ENCODE results near the gene MTG2.

DNA sequence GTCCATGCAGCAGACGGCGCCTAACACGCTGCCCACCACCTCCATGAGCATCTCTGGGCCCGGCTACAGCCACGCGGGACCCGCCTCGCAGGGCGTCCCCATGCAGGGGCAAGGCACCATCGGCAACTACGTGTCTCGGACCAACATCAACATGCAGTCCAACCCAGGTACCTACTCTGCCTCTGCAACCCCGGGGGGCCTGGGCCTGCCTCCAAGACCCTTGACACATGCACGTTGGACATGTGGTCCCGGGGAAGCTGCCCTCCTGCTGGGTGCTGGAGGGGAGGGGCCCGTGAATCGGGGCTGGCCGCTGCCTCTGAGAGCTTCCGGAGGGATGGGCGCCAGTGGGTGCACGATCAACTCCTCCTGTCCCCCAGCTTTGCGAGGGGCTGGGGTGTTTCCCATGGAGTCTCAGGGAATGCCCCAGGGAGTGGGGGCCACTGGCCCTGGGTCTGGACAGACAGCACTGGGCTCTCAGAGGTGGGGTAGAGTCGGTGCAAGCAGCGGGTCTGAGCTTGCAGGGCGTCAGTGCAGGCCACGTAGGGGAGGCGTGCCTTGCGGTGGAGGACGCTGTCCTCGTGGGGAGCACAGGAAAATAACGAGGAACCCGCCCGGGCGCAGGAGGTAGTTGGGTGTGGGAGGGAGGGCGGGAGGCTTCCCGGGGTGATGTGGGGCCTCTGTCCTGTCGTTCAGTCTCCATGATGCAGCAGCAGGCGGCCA is 19.9 kb upstream of the MTG2 start:
- TF ChIP-seq CTCF (IDR thresholded peaks at IDR 0.05) = no peak
- no peak for TF ChIP-seq POLR2AphosphoS5 (IDR thresholded peaks at IDR 0.05; ENCODE audit: low read depth, low read length)
- TF ChIP-seq, protein P1, sequence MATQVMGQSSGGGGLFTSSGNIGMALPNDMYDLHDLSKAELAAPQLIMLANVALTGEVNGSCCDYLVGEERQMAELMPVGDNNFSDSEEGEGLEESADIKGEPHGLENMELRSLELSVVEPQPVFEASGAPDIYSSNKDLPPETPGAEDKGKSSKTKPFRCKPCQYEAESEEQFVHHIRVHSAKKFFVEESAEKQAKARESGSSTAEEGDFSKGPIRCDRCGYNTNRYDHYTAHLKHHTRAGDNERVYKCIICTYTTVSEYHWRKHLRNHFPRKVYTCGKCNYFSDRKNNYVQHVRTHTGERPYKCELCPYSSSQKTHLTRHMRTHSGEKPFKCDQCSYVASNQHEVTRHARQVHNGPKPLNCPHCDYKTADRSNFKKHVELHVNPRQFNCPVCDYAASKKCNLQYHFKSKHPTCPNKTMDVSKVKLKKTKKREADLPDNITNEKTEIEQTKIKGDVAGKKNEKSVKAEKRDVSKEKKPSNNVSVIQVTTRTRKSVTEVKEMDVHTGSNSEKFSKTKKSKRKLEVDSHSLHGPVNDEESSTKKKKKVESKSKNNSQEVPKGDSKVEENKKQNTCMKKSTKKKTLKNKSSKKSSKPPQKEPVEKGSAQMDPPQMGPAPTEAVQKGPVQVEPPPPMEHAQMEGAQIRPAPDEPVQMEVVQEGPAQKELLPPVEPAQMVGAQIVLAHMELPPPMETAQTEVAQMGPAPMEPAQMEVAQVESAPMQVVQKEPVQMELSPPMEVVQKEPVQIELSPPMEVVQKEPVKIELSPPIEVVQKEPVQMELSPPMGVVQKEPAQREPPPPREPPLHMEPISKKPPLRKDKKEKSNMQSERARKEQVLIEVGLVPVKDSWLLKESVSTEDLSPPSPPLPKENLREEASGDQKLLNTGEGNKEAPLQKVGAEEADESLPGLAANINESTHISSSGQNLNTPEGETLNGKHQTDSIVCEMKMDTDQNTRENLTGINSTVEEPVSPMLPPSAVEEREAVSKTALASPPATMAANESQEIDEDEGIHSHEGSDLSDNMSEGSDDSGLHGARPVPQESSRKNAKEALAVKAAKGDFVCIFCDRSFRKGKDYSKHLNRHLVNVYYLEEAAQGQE (IDR thresholded peaks at IDR 0.05; ENCODE audit: insufficient read depth in 1 of 2, low read depth in 2 of 2, low read length in 1 of 2) = no peak
